ENCODE measurements around the gene ELF4.

ELF4 gene

GRCh38 chrX:130110379-130111219 is at the start of gene ELF4:
Gene ELF4 (minus strand): TSS chrX:130110497. CDS start chrX:130081330, 29,167 bp downstream.
- peak within 1 kb of the TSS; percentile 61 for H3K4me3 ChIP-seq (ENCODE audit: low read depth, low read length)
- no peaks in the 10 kb centered on the region for H3K9me3 ChIP-seq (ENCODE audit: control insufficient read depth, insufficient read depth, low read depth, low read length)
- peaks cover 41% of the 10 kb centered on the region for H3K4me1 ChIP-seq (ENCODE audit: control insufficient read depth, insufficient read depth, low read length)
- H3K27ac ChIP-seq (ENCODE audit: low read depth, low read length): no peak within 1 kb of the TSS
- no peaks in the 10 kb centered on the region for H3K36me3 ChIP-seq (ENCODE audit: control insufficient read depth, insufficient read depth, low read length)
- peak within 1 kb of the TSS; percentile 23 for H3K9ac ChIP-seq (ENCODE audit: low read length)
- peaks cover 54% of the 10 kb centered on the region for H3K27me3 ChIP-seq (ENCODE audit: control insufficient read depth, insufficient read depth, low read length)

- no peaks in the 10 kb centered on the region for H3K9me3 ChIP-seq (ENCODE audit: control insufficient read depth, insufficient read depth, low read depth, low read length)
- H3K36me3 ChIP-seq (ENCODE audit: control insufficient read depth, insufficient read depth, low read length): peaks cover 15% of the 10 kb centered on the region
- no peak overlapping the region for H3K9ac ChIP-seq (ENCODE audit: low read length)
- H3K4me3 ChIP-seq (ENCODE audit: low read depth, low read length): no peak overlapping the region
- no peaks in the 10 kb centered on the region; the same call in 1 of the 2 replicates for H3K27me3 ChIP-seq (ENCODE audit: control insufficient read depth, insufficient read depth, low read length)
- H3K4me1 ChIP-seq (ENCODE audit: control insufficient read depth, insufficient read depth, low read length): peaks cover 4% of the 10 kb centered on the region; the same call in 1 of the 2 replicates
- H3K27ac ChIP-seq (ENCODE audit: low read depth, low read length): no peak overlapping the region
Measured at GRCh38 chrX:130159776-130160175, 49.5 kb upstream of the ELF4 start.

GRCh38 chrX:130158311-130158710 is 48.0 kb upstream of the ELF4 start:
- H3K36me3 ChIP-seq (ENCODE audit: control insufficient read depth, insufficient read depth, low read length): peaks cover 18% of the 10 kb centered on the region
- H3K4me1 ChIP-seq (ENCODE audit: control insufficient read depth, insufficient read depth, low read length): no peaks in the 10 kb centered on the region
- no peak overlapping the region for H3K4me3 ChIP-seq (ENCODE audit: low read depth, low read length)
- H3K27ac ChIP-seq (ENCODE audit: low read depth, low read length): no peak overlapping the region
- no peaks in the 10 kb centered on the region; the same call in 1 of the 2 replicates for H3K27me3 ChIP-seq (ENCODE audit: control insufficient read depth, insufficient read depth, low read length)
- no peak overlapping the region for H3K9ac ChIP-seq (ENCODE audit: low read length)
- H3K9me3 ChIP-seq (ENCODE audit: control insufficient read depth, insufficient read depth, low read depth, low read length): no peaks in the 10 kb centered on the region

- Histone ChIP-seq H3K4me3 (ENCODE audit: low read depth, low read length) (no peak overlapping the region), H3K9ac (ENCODE audit: low read length) (no peak overlapping the region), H3K36me3 (ENCODE audit: control insufficient read depth, insufficient read depth, low read length) (peaks cover 18% of the 10 kb centered on the region), H3K4me1 (ENCODE audit: control insufficient read depth, insufficient read depth, low read length) (no peaks in the 10 kb centered on the region), H3K27me3 (ENCODE audit: control insufficient read depth, insufficient read depth, low read length) (no peaks in the 10 kb centered on the region; the same call in 1 of the 2 replicates), H3K27ac (ENCODE audit: low read depth, low read length) (no peak overlapping the region), H3K9me3 (ENCODE audit: control insufficient read depth, insufficient read depth, low read depth, low read length) (no peaks in the 10 kb centered on the region)
Measured at GRCh38 chrX:130155564-130155963, 45.3 kb upstream of the ELF4 start.

GRCh38 chrX:130147631-130148030 is 37.3 kb upstream of the ELF4 start:
- Histone ChIP-seq H3K27me3 (ENCODE audit: control insufficient read depth, insufficient read depth, low read length) (no peaks in the 10 kb centered on the region; the same call in 1 of the 2 replicates), H3K4me1 (ENCODE audit: control insufficient read depth, insufficient read depth, low read length) (no peaks in the 10 kb centered on the region), H3K9ac (ENCODE audit: low read length) (no peak overlapping the region), H3K4me3 (ENCODE audit: low read depth, low read length) (no peak overlapping the region), H3K27ac (ENCODE audit: low read depth, low read length) (no peak overlapping the region), H3K36me3 (ENCODE audit: control insufficient read depth, insufficient read depth, low read length) (peaks cover 60% of the 10 kb centered on the region), H3K9me3 (ENCODE audit: control insufficient read depth, insufficient read depth, low read depth, low read length) (no peaks in the 10 kb centered on the region)

GRCh38 chrX:130145123-130145522 is 34.8 kb upstream of the ELF4 start:
- no peak overlapping the region for H3K9ac ChIP-seq (ENCODE audit: low read length)
- H3K36me3 ChIP-seq (ENCODE audit: control insufficient read depth, insufficient read depth, low read length): peaks cover 80% of the 10 kb centered on the region
- no peak overlapping the region for H3K4me3 ChIP-seq (ENCODE audit: low read depth, low read length)
- peaks cover 11% of the 10 kb centered on the region; the same call in 1 of the 2 replicates for H3K27me3 ChIP-seq (ENCODE audit: control insufficient read depth, insufficient read depth, low read length)
- H3K9me3 ChIP-seq (ENCODE audit: control insufficient read depth, insufficient read depth, low read depth, low read length): no peaks in the 10 kb centered on the region
- H3K27ac ChIP-seq (ENCODE audit: low read depth, low read length): no peak overlapping the region
- H3K4me1 ChIP-seq (ENCODE audit: control insufficient read depth, insufficient read depth, low read length): peaks cover 3% of the 10 kb centered on the region; the same call in 1 of the 2 replicates

- Histone ChIP-seq H3K27me3 (ENCODE audit: control insufficient read depth, insufficient read depth, low read length) (peaks cover 11% of the 10 kb centered on the region; the same call in 1 of the 2 replicates), H3K4me3 (ENCODE audit: low read depth, low read length) (no peak overlapping the region), H3K9ac (ENCODE audit: low read length) (no peak overlapping the region), H3K36me3 (ENCODE audit: control insufficient read depth, insufficient read depth, low read length) (peaks cover 81% of the 10 kb centered on the region), H3K27ac (ENCODE audit: low read depth, low read length) (no peak overlapping the region), H3K4me1 (ENCODE audit: control insufficient read depth, insufficient read depth, low read length) (peaks cover 8% of the 10 kb centered on the region; the same call in 1 of the 2 replicates), H3K9me3 (ENCODE audit: control insufficient read depth, insufficient read depth, low read depth, low read length) (no peaks in the 10 kb centered on the region)
Measured at GRCh38 chrX:130144509-130144908, 34.2 kb upstream of the ELF4 start.

GRCh38 chrX:130139474-130140201 is 29.3 kb upstream of the ELF4 start:
- Histone ChIP-seq H3K36me3 (ENCODE audit: control insufficient read depth, insufficient read depth, low read length) (peaks cover 77% of the 10 kb centered on the region), H3K27me3 (ENCODE audit: control insufficient read depth, insufficient read depth, low read length) (peaks cover 11% of the 10 kb centered on the region; the same call in 1 of the 2 replicates), H3K4me3 (ENCODE audit: low read depth, low read length) (no peak overlapping the region), H3K9me3 (ENCODE audit: control insufficient read depth, insufficient read depth, low read depth, low read length) (no peaks in the 10 kb centered on the region), H3K27ac (ENCODE audit: low read depth, low read length) (no peak overlapping the region), H3K9ac (ENCODE audit: low read length) (no peak overlapping the region), H3K4me1 (ENCODE audit: control insufficient read depth, insufficient read depth, low read length) (peaks cover 10% of the 10 kb centered on the region; the same call in 1 of the 2 replicates)

GRCh38 chrX:130136961-130137360 is 26.7 kb upstream of the ELF4 start:
- Histone ChIP-seq H3K36me3 (ENCODE audit: control insufficient read depth, insufficient read depth, low read length) (peaks cover 77% of the 10 kb centered on the region), H3K9me3 (ENCODE audit: control insufficient read depth, insufficient read depth, low read depth, low read length) (no peaks in the 10 kb centered on the region), H3K4me1 (ENCODE audit: control insufficient read depth, insufficient read depth, low read length) (peaks cover 10% of the 10 kb centered on the region; the same call in 1 of the 2 replicates)

GRCh38 chrX:130136496-130136895 is 26.2 kb upstream of the ELF4 start:
- H3K9ac ChIP-seq (ENCODE audit: low read length): no peak overlapping the region
- peaks cover 77% of the 10 kb centered on the region for H3K36me3 ChIP-seq (ENCODE audit: control insufficient read depth, insufficient read depth, low read length)
- peaks cover 10% of the 10 kb centered on the region; the same call in 1 of the 2 replicates for H3K4me1 ChIP-seq (ENCODE audit: control insufficient read depth, insufficient read depth, low read length)
- H3K27me3 ChIP-seq (ENCODE audit: control insufficient read depth, insufficient read depth, low read length): peaks cover 5% of the 10 kb centered on the region; the same call in 1 of the 2 replicates
- H3K4me3 ChIP-seq (ENCODE audit: low read depth, low read length): no peak overlapping the region
- no peak overlapping the region for H3K27ac ChIP-seq (ENCODE audit: low read depth, low read length)
- no peaks in the 10 kb centered on the region for H3K9me3 ChIP-seq (ENCODE audit: control insufficient read depth, insufficient read depth, low read depth, low read length)

More at GRCh38 chrX:130136961-130137360, 26.7 kb upstream of the ELF4 start:
- H3K27me3 ChIP-seq (ENCODE audit: control insufficient read depth, insufficient read depth, low read length): peaks cover 9% of the 10 kb centered on the region; the same call in 1 of the 2 replicates
- no peak overlapping the region for H3K27ac ChIP-seq (ENCODE audit: low read depth, low read length)
- H3K4me3 ChIP-seq (ENCODE audit: low read depth, low read length): no peak overlapping the region
- H3K9ac ChIP-seq (ENCODE audit: low read length): no peak overlapping the region

Measured in HUES6 (cell line).